Prostate gland (tissue), 2 donors: Measurements from ENCODE around the gene TXNDC12.

ENCODE experiments used
- POLR2AphosphoS5 ChIP-seq: sonication (generic); formaldehyde crosslinking; IDR thresholded peaks from one replicate; pipeline ENCODE4 v1.6.1; 2017; ENCODE audit warnings: antibody characterized with exemption
- TF ChIP-seq, protein P1 (sequence below), 4 experiments: fragments of 200-600 bp in 2 of 4; fragments of 450-650 bp in 2 of 4; sonication (generic) in 2 of 4; IDR thresholded peaks; 1 replicate in 3 of 4; 2 replicates in 1 of 4; pipeline ENCODE4 v1.5.1; 2016 to 2019; ENCODE audit warnings: antibody characterized with exemption in 4 of 4, mild to moderate bottlenecking in 2 of 4, moderate library complexity in 2 of 4

DNA sequence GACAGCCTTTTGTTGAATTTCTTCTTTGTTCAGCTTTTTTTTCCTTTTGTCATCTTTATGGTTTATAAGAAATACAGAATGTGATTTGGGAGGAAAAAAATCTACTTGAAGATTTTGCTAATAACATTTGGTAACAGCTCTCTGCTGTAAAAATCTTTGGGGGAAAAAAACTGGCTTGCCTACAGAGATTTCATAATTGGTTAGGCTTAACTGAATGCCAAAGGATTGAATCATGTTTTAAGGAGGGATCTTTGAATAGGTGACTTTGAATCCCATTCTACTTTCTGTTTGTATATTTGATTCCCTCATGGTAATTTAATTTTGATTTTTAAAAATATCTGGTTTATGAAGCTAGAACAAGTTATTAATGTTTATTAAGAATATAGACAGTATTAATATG lies 4.3 kb upstream of the TXNDC12 start:
- TF ChIP-seq POLR2AphosphoS5, result no peak
- TF ChIP-seq, protein P1, sequence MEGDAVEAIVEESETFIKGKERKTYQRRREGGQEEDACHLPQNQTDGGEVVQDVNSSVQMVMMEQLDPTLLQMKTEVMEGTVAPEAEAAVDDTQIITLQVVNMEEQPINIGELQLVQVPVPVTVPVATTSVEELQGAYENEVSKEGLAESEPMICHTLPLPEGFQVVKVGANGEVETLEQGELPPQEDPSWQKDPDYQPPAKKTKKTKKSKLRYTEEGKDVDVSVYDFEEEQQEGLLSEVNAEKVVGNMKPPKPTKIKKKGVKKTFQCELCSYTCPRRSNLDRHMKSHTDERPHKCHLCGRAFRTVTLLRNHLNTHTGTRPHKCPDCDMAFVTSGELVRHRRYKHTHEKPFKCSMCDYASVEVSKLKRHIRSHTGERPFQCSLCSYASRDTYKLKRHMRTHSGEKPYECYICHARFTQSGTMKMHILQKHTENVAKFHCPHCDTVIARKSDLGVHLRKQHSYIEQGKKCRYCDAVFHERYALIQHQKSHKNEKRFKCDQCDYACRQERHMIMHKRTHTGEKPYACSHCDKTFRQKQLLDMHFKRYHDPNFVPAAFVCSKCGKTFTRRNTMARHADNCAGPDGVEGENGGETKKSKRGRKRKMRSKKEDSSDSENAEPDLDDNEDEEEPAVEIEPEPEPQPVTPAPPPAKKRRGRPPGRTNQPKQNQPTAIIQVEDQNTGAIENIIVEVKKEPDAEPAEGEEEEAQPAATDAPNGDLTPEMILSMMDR (IDR thresholded peaks at IDR 0.05), result no peak
